ENCODE measurements around the gene ZNF665.
"Not testable (repeated sequence)": the region's sequence is repeated elsewhere in the genome, so short reads cannot be mapped to it uniquely, and the experiment has no call there.

Gene ZNF665

GRCh38 chr19:53156850-53157249 lies 36.3 kb downstream of the ZNF665 start:
- DNase-seq = no peak

- DNase-seq = no peak
These were observed 45.5 kb downstream of the ZNF665 start for GRCh38 chr19:53147645-53148044.

GRCh38 chr19:53140351-53140750 lies 52.8 kb downstream of the ZNF665 start:
- no peak for DNase-seq

- DNase-seq = no peak
These were observed 56.7 kb downstream of the ZNF665 start for GRCh38 chr19:53136432-53136831.

- peak; percentile 16 for DNase-seq
These were observed 60.8 kb downstream of the ZNF665 start, which contains the start of gene ZNF415 for GRCh38 chr19:53132141-53132991. Gene ZNF415, minus strand, starts transcription at chr19:53132910. Its CDS starts 10,234 bp downstream, at chr19:53122676.

GRCh38 chr19:53131727-53132126 lies 61.4 kb downstream of the ZNF665 start:
- DNase-seq = no peak

GRCh38 chr19:53131085-53131590 lies 62.0 kb downstream of the ZNF665 start:
- no peak for DNase-seq

GRCh38 chr19:53130506-53130905 lies 62.7 kb downstream of the ZNF665 start:
- DNase-seq = no peak

- DNase-seq = not testable (repeated sequence)
These were observed 66.2 kb downstream of the ZNF665 start for GRCh38 chr19:53126733-53127526.

GRCh38 chr19:53123400-53123799 lies 69.8 kb downstream of the ZNF665 start:
- DNase-seq = no peak

Measured in activated CD4-positive, alpha-beta T cell treated with anti-CD3 and anti-CD28 coated beads, Interleukin-2, Interleukin-6, amounts not matched to agents 100 ng/mL and 50 ng/mL, durations not matched to agents 16 hours and 8 hours (primary cell).